Endometrial microvascular endothelial cells (primary cell): ENCODE measurements around the gene RBMS3. TPM values are rescaled to one million over a fixed set of nuclear protein-coding genes. Genes with fewer than 3 reads are reported as not detected.

ENCODE experiments used
- in situ Hi-C: cut with HindIII; loops from 2 replicates; pipeline ENCODE4 v1.10.0; 2017; ENCODE audit warnings: low sequenced_read_pairs, low pct_unique_long_range_greater_than_20kb; ENCODE audit errors: inconsistent ontology term
- total RNA-seq: library from RNA; depleted of rRNA; stranded (reverse); fragments of >200 nt; gene quantifications from one replicate; pipeline ENCODE4 v1.2.3, GENCODE V29; 2015; ENCODE audit errors: inconsistent ontology term

Gene RBMS3
- total RNA-seq, 1 donor from 2014 or later = 21.6 TPM

GRCh38 chr3:29701326-29701983 lies 420.6 kb downstream of the RBMS3 start:
- in situ Hi-C loops = no loop called here

- in situ Hi-C loops = no loop called here
These were observed 425.3 kb downstream of the RBMS3 start for GRCh38 chr3:29705906-29706844.

GRCh38 chr3:29708884-29709283 lies 428.0 kb downstream of the RBMS3 start:
- in situ Hi-C loops = no loop called here

GRCh38 chr3:29711255-29711771 lies 430.4 kb downstream of the RBMS3 start:
- in situ Hi-C loops = no loop called here

GRCh38 chr3:29716213-29716612 lies 435.3 kb downstream of the RBMS3 start:
- in situ Hi-C loops = no loop called here

GRCh38 chr3:29718661-29719065 lies 437.8 kb downstream of the RBMS3 start:
- in situ Hi-C loops = no loop called here

- in situ Hi-C loops = no loop called here
These were observed 439.8 kb downstream of the RBMS3 start for GRCh38 chr3:29720665-29721064.

GRCh38 chr3:29721789-29722188 lies 440.9 kb downstream of the RBMS3 start:
- in situ Hi-C loops = no loop called here

- in situ Hi-C loops = no loop called here
These were observed 450.2 kb downstream of the RBMS3 start for GRCh38 chr3:29731050-29731449.

- in situ Hi-C loops = no loop called here
These were observed 460.4 kb downstream of the RBMS3 start for GRCh38 chr3:29741231-29741630.

- in situ Hi-C loops = no loop called here
These were observed 464.5 kb downstream of the RBMS3 start for GRCh38 chr3:29745232-29745870.

- in situ Hi-C loops = no loop called here
These were observed 465.4 kb downstream of the RBMS3 start for GRCh38 chr3:29746163-29746760.

- in situ Hi-C loops = no loop called here
These were observed 467.1 kb downstream of the RBMS3 start for GRCh38 chr3:29747991-29748390.

- in situ Hi-C loops = loop anchor here (25.0 kb wide), 1 partner anchor 214 kb away; no protein-coding TSS in a partner anchor
These were observed 470.9 kb downstream of the RBMS3 start for GRCh38 chr3:29751647-29752314.

- in situ Hi-C loops = loop anchor here (25.0 kb wide), 1 partner anchor 217 kb away; no protein-coding TSS in a partner anchor
These were observed 473.5 kb downstream of the RBMS3 start for GRCh38 chr3:29754346-29754745.

GRCh38 chr3:29755416-29755815 lies 474.5 kb downstream of the RBMS3 start:
- in situ Hi-C loops = loop anchor here (25.0 kb wide), 1 partner anchor 218 kb away; no protein-coding TSS in a partner anchor

- in situ Hi-C loops = loop anchor here (25.0 kb wide), 1 partner anchor 220 kb away; no protein-coding TSS in a partner anchor
These were observed 476.3 kb downstream of the RBMS3 start for GRCh38 chr3:29757054-29757777.

- in situ Hi-C loops = loop anchor here (25.0 kb wide), 1 partner anchor 221 kb away; no protein-coding TSS in a partner anchor
These were observed 477.2 kb downstream of the RBMS3 start for GRCh38 chr3:29758108-29758433.
